Activated CD4-positive, alpha-beta T cell treated with anti-CD3 and anti-CD28 coated beads, Interleukin-2, Interleukin-6, amounts not matched to agents 100 ng/mL and 50 ng/mL, durations not matched to agents 16 hours and 8 hours (primary cell): Measurements from ENCODE around the gene OR2S2.
"Not testable (repeated sequence)": the region's sequence is repeated elsewhere in the genome, so short reads cannot be mapped to it uniquely, and the experiment has no call there.

ENCODE experiments used
- DNase-seq: peaks from one replicate; pipeline ENCODE4 v3.0.0-alpha.2; 2020

Gene OR2S2, protein sequence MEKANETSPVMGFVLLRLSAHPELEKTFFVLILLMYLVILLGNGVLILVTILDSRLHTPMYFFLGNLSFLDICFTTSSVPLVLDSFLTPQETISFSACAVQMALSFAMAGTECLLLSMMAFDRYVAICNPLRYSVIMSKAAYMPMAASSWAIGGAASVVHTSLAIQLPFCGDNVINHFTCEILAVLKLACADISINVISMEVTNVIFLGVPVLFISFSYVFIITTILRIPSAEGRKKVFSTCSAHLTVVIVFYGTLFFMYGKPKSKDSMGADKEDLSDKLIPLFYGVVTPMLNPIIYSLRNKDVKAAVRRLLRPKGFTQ

GRCh38 chr9:35958104-35958837 is at the start of gene OR2S2:
Gene OR2S2 (minus strand): TSS chr9:35958154. CDS start chr9:35958098, 56 bp downstream.
- no peak for DNase-seq

DNA sequence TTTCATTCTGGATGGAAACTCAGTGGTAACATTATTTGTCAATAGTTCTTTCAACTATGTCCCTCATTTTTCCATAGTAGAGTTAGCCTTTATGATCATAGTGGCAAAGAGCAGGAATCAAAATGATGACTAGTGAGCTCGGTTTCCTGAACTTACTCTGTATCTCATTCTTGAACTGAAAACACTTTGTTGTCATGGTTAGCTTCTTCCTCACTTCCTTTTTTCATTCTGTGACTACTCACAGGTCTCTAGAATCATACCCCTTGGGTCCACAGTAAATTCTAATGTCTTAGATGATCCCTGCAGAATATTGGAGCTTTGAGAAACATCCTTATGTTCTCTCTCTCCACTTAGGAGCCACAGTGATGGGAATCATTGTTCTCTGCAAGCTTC is 49.4 kb upstream of the OR2S2 start:
- peak; percentile 49 for DNase-seq

DNA sequence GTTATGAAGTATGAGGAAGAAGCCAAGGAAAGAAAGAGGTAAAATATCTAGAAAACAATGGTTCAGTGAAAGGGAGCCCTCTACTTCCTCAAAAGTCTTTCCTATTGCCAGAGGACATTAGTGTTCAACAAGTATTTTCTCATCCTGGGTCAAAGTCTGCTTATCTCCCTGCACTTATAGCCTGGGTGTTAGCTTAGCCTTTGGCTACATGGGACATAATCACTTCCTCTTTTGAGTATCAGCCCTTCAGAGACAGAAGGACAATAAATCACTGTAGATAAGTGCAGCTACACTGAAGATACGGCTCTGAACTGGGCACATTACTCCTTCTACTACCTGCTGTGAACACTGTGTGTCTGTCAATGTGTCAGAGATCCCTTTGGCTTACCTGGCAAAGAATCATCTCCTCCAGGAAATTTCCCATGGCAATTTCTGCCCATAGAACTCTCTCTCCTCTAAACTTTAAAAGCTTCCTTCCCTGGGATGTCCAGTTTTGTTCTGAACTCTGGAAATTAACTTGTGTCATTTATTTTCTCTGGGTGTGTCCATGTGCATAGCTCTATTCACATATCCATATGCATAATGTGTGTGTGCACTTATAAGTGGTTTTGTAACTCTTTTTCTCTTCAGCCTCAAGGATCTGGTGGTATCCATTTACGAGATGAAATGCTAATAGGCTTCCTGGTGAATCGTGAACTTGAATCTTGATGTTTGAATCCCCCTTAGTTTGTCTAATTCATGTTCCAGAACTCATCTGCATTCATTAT is 48.8 kb upstream of the OR2S2 start:
- no peak for DNase-seq

GRCh38 chr9:36005891-36006290 is 47.9 kb upstream of the OR2S2 start:
- no peak for DNase-seq

DNA sequence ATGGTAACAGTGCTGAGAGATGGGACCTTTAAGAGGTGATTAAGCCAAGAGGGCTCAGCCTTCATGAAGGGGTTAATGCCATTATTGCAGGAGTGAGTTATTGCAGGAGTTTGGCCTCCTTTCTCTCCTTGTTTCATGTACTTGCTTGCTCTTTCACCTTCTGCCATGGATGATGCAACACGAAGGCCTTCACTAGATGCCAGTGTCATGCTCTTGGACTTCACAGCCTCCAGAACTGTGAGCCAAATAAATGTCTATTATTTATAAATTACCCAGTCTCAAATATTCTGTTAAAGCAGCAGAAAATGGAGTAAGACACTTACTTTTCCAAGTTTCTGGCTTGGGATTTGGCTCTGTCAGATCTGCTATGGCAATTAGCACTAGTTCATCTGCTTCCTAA is 40.4 kb upstream of the OR2S2 start:
- no peak for DNase-seq

GRCh38 chr9:35997016-35997415 is 39.1 kb upstream of the OR2S2 start:
- DNase-seq = not testable (repeated sequence)

- no peak for DNase-seq
Measured at GRCh38 chr9:35996358-35996970, 38.5 kb upstream of the OR2S2 start.

GRCh38 chr9:35994959-35995358 is 37.0 kb upstream of the OR2S2 start:
- no peak for DNase-seq

GRCh38 chr9:35993976-35994720 is 36.2 kb upstream of the OR2S2 start:
- no peak for DNase-seq

DNA sequence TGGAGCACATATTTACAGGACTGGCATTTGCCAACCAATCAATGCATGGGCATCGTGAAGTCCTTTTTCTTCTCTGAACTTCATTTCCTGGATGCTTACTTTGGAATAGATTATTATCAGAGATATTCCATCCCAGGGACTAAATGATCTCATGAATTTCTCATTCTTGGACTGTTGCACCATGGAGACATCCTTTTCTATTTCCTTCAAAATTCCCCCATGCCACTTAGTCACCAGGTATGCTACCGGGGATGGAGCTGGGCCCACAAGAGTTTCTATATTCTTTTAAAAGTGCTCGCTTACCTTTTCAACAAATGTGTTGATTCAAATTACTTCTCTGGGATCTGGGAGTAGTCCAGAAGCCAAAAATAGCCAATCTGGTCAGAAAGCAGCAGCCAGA is 35.2 kb upstream of the OR2S2 start:
- not testable (repeated sequence) for DNase-seq

- DNase-seq = no peak
Measured at GRCh38 chr9:35990155-35990554, 32.2 kb upstream of the OR2S2 start.

DNA sequence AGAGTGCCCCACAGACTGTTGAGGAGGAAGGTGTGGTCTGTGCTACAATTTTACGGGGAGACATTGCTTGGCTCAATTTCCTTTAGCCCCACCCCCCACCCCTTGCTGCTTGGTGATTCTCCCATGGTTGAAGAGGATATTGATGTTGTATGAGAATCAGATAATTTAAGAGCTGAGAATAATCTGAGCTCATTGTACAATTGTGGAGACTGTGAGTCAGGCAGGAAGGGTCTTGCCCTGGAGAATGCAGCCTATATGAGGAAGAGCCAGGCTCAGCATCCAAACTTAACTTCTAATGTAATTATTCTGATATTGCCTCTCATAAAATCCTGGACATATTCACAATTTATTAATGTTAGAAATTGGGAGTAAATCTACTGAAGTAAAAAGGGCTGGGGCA is 26.1 kb upstream of the OR2S2 start:
- no peak for DNase-seq

- DNase-seq = no peak
Measured at GRCh38 chr9:35981699-35982098, 23.7 kb upstream of the OR2S2 start.

DNA sequence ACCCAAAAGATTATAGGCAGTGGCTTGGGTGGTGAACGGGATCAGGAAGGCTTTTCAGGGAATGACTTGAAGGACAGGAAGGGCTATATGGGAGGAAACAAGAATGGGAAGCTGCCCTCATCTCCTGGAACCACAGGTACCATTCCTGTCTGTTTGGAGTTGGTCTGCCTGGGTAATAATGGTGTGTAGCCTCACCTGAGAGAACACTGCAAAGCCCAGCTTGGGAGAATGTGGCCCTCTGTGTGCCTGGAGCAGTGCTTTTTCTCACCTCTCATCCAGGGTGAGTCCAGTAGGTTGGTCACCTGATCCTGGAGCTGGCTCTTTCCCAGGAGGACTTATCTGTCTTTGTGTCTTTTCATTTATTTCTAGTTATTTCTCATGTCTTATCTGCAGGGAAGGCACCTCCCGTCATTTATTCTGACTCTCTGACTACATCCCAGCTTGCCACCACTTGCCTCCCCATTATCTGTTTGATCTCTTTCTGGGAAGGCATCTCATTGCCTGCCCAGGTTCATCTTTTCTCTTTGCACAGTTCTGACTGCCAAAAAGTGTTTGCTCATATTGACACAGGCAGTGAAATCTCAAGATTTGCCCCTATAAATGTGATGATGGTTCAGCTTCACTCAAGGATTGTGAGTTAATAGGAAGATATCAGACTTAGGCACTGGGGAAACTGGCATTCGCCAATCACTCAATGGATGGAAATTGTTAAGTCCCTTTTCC is 22.5 kb upstream of the OR2S2 start:
- DNase-seq = no peak

- DNase-seq = no peak
Measured at GRCh38 chr9:35978792-35979191, 20.8 kb upstream of the OR2S2 start.

- DNase-seq = no peak
Measured at GRCh38 chr9:35976726-35977125, 18.8 kb upstream of the OR2S2 start.

DNA sequence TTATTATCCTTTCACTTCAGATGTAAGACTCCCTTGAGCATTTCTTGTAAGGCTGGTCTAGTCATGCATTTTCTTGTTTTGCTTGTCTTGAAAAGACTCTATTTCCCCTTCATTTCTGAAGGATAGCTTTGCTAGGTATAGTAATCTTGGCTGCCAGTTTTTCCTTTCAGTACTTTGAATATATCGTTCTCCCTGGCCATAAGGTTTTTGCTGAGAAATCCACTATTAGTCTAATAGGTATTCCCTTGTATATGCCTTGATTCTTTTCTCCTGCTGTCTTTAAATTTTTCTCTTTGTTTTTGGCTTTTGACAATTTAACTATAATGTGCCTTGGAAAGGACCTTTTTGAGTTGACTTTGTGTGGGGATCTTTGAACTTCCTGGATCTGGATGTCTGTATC is 16.8 kb upstream of the OR2S2 start:
- no peak for DNase-seq

- DNase-seq = peak; percentile 16
Measured at GRCh38 chr9:35972093-35972492, 14.1 kb upstream of the OR2S2 start.

- no peak for DNase-seq
Measured at GRCh38 chr9:35967042-35967441, 9.1 kb upstream of the OR2S2 start.

DNA sequence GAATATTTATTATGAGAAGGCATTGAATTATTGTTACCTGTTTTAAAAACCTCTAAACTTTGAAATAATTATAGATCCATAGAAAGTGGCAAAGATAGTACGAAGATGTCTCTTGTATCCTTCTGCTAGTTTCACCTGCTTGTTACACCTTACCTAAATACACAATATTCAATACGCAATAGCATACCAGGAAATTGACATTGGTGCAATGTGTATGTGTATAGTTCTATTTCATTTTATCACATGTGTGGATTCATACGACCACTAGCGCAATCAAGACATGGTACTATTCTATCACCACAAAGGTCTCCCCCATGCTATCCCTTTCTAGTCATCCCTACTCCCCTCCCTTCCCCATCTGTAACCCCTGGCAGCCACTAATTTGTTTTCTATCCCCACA is 8.5 kb upstream of the OR2S2 start:
- no peak for DNase-seq

GRCh38 chr9:35965011-35965410 is 7.1 kb upstream of the OR2S2 start:
- no peak for DNase-seq
